HepG2 (cell line): ENCODE data around the gene FOLR2.

Experiments used
- NFYB ChIP-seq: sonication (generic); formaldehyde crosslinking; IDR thresholded peaks from 2 replicates; pipeline ENCODE4 v1.4.0; 2020; ENCODE audit warnings: missing genetic modification reagents
- PHF20 ChIP-seq: sonication (generic); formaldehyde crosslinking; IDR thresholded peaks from 2 replicates; pipeline ENCODE4 v1.5.0; 2020; ENCODE audit warnings: mild to moderate bottlenecking, missing genetic modification reagents
- TBX3 ChIP-seq: fragments of 450-650 bp; IDR thresholded peaks from 2 replicates; pipeline ENCODE4 v1.6.1; 2017; ENCODE audit warnings: antibody characterized with exemption, mild to moderate bottlenecking, inconsistent platforms, borderline replicate concordance
- ZNF234 ChIP-seq: sonication (generic); formaldehyde crosslinking; conservative IDR thresholded peaks from 2 replicates; pipeline ENCODE4 v1.5.1; 2020; ENCODE audit warnings: mild to moderate bottlenecking, missing genetic modification reagents
- ZNF607 ChIP-seq: sonication (generic); formaldehyde crosslinking; IDR thresholded peaks from 2 replicates; pipeline ENCODE4 v1.5.1; 2020; ENCODE audit warnings: missing genetic modification reagents, mild to moderate bottlenecking, borderline replicate concordance
- TF ChIP-seq, protein P1 (sequence below): sonication (generic); formaldehyde crosslinking; IDR thresholded peaks from 2 replicates; pipeline ENCODE4 v1.8.0; 2022; ENCODE audit warnings: mild to moderate bottlenecking, missing genetic modification reagents, borderline replicate concordance
- TF ChIP-seq, protein P2 (sequence below): sonication (generic); formaldehyde crosslinking; IDR thresholded peaks from 2 replicates; pipeline ENCODE4 v1.5.0; 2020; ENCODE audit warnings: mild to moderate bottlenecking, missing genetic modification reagents, moderate library complexity
- TF ChIP-seq, protein P3 (sequence below): IDR thresholded peaks from 2 replicates; pipeline ENCODE4 v1.4.0; 2020; ENCODE audit warnings: mild to moderate bottlenecking, missing genetic modification reagents
- TF ChIP-seq, protein P4 (sequence below), 2 experiments: fragments of 450-650 bp in 1 of 2; sonication (generic) in 1 of 2; formaldehyde crosslinking; IDR thresholded peaks; 2 replicates each; pipeline versions ENCODE4 v1.5.0 to v1.8.0; 2020 to 2022; ENCODE audit warnings: mild to moderate bottlenecking in 1 of 2, missing genetic modification reagents in 1 of 2
- TF ChIP-seq, protein P5 (sequence below): IDR thresholded peaks from 2 replicates; pipeline ENCODE4 v1.6.1; 2018; ENCODE audit warnings: missing genetic modification reagents

DNA sequence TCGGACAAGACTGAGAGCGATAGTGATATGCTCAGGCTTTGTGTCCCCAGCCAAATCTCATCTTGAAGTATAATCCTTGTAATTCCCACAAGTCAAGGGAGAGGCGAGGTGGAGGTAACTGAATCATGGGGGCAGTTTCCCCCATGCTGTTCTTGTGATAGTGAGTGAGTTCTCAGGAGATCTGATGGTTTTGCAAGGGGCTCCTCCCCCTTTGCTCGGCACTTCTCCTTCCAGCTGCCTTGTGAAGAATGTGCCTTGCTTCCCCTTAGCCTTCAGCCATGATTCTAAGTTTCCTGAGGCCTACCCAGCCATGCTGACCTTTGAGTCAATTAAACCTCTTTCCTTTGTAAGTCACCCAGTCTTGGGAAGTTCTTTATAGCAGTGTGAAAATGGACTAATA, 7.5 kb upstream of the FOLR2 start:
- TF ChIP-seq, protein P1, sequence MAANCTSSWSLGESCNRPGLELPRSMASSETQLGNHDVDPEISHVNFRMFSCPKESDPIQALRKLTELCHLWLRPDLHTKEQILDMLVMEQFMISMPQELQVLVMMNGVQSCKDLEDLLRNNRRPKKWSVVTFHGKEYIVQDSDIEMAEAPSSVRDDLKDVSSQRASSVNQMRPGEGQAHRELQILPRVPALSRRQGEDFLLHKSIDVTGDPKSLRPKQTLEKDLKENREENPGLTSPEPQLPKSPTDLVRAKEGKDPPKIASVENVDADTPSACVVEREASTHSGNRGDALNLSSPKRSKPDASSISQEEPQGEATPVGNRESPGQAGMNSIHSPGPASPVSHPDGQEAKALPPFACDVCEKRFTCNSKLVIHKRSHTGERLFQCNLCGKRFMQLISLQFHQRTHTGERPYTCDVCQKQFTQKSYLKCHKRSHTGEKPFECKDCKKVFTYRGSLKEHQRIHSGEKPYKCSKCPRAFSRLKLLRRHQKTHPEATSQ (CRISPR knock-in tag), result no peak
- TF ChIP-seq, protein P2, sequence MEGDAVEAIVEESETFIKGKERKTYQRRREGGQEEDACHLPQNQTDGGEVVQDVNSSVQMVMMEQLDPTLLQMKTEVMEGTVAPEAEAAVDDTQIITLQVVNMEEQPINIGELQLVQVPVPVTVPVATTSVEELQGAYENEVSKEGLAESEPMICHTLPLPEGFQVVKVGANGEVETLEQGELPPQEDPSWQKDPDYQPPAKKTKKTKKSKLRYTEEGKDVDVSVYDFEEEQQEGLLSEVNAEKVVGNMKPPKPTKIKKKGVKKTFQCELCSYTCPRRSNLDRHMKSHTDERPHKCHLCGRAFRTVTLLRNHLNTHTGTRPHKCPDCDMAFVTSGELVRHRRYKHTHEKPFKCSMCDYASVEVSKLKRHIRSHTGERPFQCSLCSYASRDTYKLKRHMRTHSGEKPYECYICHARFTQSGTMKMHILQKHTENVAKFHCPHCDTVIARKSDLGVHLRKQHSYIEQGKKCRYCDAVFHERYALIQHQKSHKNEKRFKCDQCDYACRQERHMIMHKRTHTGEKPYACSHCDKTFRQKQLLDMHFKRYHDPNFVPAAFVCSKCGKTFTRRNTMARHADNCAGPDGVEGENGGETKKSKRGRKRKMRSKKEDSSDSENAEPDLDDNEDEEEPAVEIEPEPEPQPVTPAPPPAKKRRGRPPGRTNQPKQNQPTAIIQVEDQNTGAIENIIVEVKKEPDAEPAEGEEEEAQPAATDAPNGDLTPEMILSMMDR (CRISPR knock-in tag), result no peak
- TF ChIP-seq, protein P3, sequence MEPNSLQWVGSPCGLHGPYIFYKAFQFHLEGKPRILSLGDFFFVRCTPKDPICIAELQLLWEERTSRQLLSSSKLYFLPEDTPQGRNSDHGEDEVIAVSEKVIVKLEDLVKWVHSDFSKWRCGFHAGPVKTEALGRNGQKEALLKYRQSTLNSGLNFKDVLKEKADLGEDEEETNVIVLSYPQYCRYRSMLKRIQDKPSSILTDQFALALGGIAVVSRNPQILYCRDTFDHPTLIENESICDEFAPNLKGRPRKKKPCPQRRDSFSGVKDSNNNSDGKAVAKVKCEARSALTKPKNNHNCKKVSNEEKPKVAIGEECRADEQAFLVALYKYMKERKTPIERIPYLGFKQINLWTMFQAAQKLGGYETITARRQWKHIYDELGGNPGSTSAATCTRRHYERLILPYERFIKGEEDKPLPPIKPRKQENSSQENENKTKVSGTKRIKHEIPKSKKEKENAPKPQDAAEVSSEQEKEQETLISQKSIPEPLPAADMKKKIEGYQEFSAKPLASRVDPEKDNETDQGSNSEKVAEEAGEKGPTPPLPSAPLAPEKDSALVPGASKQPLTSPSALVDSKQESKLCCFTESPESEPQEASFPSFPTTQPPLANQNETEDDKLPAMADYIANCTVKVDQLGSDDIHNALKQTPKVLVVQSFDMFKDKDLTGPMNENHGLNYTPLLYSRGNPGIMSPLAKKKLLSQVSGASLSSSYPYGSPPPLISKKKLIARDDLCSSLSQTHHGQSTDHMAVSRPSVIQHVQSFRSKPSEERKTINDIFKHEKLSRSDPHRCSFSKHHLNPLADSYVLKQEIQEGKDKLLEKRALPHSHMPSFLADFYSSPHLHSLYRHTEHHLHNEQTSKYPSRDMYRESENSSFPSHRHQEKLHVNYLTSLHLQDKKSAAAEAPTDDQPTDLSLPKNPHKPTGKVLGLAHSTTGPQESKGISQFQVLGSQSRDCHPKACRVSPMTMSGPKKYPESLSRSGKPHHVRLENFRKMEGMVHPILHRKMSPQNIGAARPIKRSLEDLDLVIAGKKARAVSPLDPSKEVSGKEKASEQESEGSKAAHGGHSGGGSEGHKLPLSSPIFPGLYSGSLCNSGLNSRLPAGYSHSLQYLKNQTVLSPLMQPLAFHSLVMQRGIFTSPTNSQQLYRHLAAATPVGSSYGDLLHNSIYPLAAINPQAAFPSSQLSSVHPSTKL (CRISPR knock-in tag), result no peak
- TF ChIP-seq PHF20 (CRISPR knock-in tag), result no peak
- TF ChIP-seq ZNF234 (CRISPR knock-in tag), result no peak
- TF ChIP-seq, protein P4, sequence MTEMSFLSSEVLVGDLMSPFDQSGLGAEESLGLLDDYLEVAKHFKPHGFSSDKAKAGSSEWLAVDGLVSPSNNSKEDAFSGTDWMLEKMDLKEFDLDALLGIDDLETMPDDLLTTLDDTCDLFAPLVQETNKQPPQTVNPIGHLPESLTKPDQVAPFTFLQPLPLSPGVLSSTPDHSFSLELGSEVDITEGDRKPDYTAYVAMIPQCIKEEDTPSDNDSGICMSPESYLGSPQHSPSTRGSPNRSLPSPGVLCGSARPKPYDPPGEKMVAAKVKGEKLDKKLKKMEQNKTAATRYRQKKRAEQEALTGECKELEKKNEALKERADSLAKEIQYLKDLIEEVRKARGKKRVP (CRISPR knock-in tag; IDR thresholded peaks at IDR 0.05), result no peak
- no peak for TF ChIP-seq TBX3
- no peak for TF ChIP-seq NFYB
- TF ChIP-seq, protein P5, sequence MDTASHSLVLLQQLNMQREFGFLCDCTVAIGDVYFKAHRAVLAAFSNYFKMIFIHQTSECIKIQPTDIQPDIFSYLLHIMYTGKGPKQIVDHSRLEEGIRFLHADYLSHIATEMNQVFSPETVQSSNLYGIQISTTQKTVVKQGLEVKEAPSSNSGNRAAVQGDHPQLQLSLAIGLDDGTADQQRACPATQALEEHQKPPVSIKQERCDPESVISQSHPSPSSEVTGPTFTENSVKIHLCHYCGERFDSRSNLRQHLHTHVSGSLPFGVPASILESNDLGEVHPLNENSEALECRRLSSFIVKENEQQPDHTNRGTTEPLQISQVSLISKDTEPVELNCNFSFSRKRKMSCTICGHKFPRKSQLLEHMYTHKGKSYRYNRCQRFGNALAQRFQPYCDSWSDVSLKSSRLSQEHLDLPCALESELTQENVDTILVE, result no peak
- TF ChIP-seq ZNF607 (CRISPR knock-in tag), result no peak
